Smooth muscle cell (in vitro differentiated cells): ENCODE measurements around the gene HDAC4. TPM values are rescaled to one million over a fixed set of nuclear protein-coding genes. Genes with fewer than 3 reads are reported as not detected.

Experiments used
- DNase-seq: peaks from one replicate; lab custom pipeline; 2025; ENCODE audit not compliant: unreplicated experiment; lab: John Stamatoyannopoulos, UW
- H2AFZ ChIP-seq: fragments of 200-600 bp; sonication (generic); 2 replicates; pipeline ENCODE4 v1.6.0; 2016; ENCODE audit warnings: antibody characterized with exemption, low read depth, mild to moderate bottlenecking
- H3F3A ChIP-seq: fragments of 200-600 bp; sonication (generic); 2 replicates; pipeline ENCODE4 v1.6.0; 2017; ENCODE audit warnings: antibody characterized with exemption, low read depth
- H3K27ac ChIP-seq: fragments of 200-600 bp; sonication (generic); 2 replicates; pipeline ENCODE4 v1.5.1; 2016; ENCODE audit warnings: low read depth, mild to moderate bottlenecking
- H3K27me3 ChIP-seq: fragments of 200-600 bp; sonication (generic); 2 replicates; pipeline ENCODE4 v1.6.1; 2016; ENCODE audit warnings: low read depth, mild to moderate bottlenecking
- H3K36me3 ChIP-seq: fragments of 200-600 bp; sonication (generic); 2 replicates; pipeline ENCODE4 v1.5.1; 2016; ENCODE audit warnings: low read depth
- H3K4me1 ChIP-seq: fragments of 200-600 bp; sonication (generic); 2 replicates; pipeline ENCODE4 v1.5.1; 2016; ENCODE audit warnings: low read depth
- H3K4me2 ChIP-seq: fragments of 200-600 bp; sonication (generic); 2 replicates; pipeline ENCODE4 v1.6.0; 2016; ENCODE audit warnings: mild to moderate bottlenecking
- H3K4me3 ChIP-seq: fragments of 200-600 bp; sonication (generic); 2 replicates; pipeline ENCODE4 v1.5.1; 2016; ENCODE audit warnings: mild to moderate bottlenecking
- H3K79me2 ChIP-seq: fragments of 200-600 bp; sonication (generic); 2 replicates; pipeline ENCODE4 v1.6.0; 2016; ENCODE audit warnings: low read depth, mild to moderate bottlenecking
- H3K9ac ChIP-seq: fragments of 200-600 bp; sonication (generic); 2 replicates; pipeline ENCODE4 v1.6.0; 2016; ENCODE audit warnings: low read depth
- H3K9me3 ChIP-seq: fragments of 200-600 bp; sonication (generic); replicated peaks from 2 replicates; pipeline ENCODE4 v1.5.1; 2016; ENCODE audit warnings: low read depth
- H4K20me1 ChIP-seq: fragments of 200-600 bp; sonication (generic); 2 replicates; pipeline ENCODE4 v1.6.0; 2016; ENCODE audit warnings: low read depth
- CTCF ChIP-seq: fragments of 200-600 bp; sonication (generic); IDR thresholded peaks from 2 replicates; pipeline ENCODE4 v1.5.1; 2017; ENCODE audit warnings: borderline replicate concordance, mild to moderate bottlenecking, antibody characterized with exemption; ENCODE audit not compliant: insufficient read depth, poor library complexity, severe bottlenecking
- WGBS: methylation state at CpG from one replicate; pipeline ENCODE4 v1.1.7; 2016; ENCODE audit warnings: low lambda C conversion rate; 5-methylcytosine and 5-hydroxymethylcytosine counted together
- polyA plus RNA-seq: library from polyadenylated mRNA; unstranded; fragments of >200 nt; fragmentation: Nextera tagmentation; extraction: Ambion mirVana; gene quantifications from 2 replicates; pipeline ENCODE4 v1.2.1, GENCODE V29; 2016
- total RNA-seq: library from RNA; depleted of rRNA; stranded (reverse); fragments of >200 nt; gene quantifications from 2 replicates; pipeline ENCODE4 v1.2.3, GENCODE V29; 2014

The HDAC4 gene
- total and polyA plus RNA-seq, 2 experiments from 2014 or later: 6.2 to 35.7 TPM

- no peak overlapping the region for H3K4me2 ChIP-seq
- peaks cover 5% of the 10 kb centered on the region for H3K27me3 ChIP-seq
- no peak for TF ChIP-seq CTCF
- no peak overlapping the region for H2AFZ ChIP-seq
- WGBS: 81% methylated on average over 4 of the region's 4 CpGs
- no peak for DNase-seq
- no peaks in the 10 kb centered on the region for H3K79me2 ChIP-seq
- H3K9ac ChIP-seq: no peak overlapping the region
- H3K9me3 ChIP-seq: no peaks in the 10 kb centered on the region
- H3K36me3 ChIP-seq: no peaks in the 10 kb centered on the region
- H3K4me1 ChIP-seq: no peaks in the 10 kb centered on the region
- H4K20me1 ChIP-seq: no peaks in the 10 kb centered on the region
- no peak overlapping the region for H3K27ac ChIP-seq
- H3F3A ChIP-seq: no peaks in the 10 kb centered on the region
- H3K4me3 ChIP-seq: no peak overlapping the region
These were observed 395.2 kb downstream of the HDAC4 start for GRCh38 chr2:239005586-239005985.

GRCh38 chr2:239004274-239005015 is 396.4 kb downstream of the HDAC4 start:
- no peaks in the 10 kb centered on the region for H3K36me3 ChIP-seq
- no peak for TF ChIP-seq CTCF
- no peaks in the 10 kb centered on the region for H3K9me3 ChIP-seq
- H3K9ac ChIP-seq: no peak overlapping the region
- H3K79me2 ChIP-seq: no peaks in the 10 kb centered on the region
- no peaks in the 10 kb centered on the region for H4K20me1 ChIP-seq
- no peak overlapping the region for H3K4me3 ChIP-seq
- peaks cover 5% of the 10 kb centered on the region for H3K27me3 ChIP-seq
- no peak overlapping the region for H3K27ac ChIP-seq
- no peaks in the 10 kb centered on the region for H3F3A ChIP-seq
- no peak overlapping the region for H2AFZ ChIP-seq
- no peak for DNase-seq
- no peak overlapping the region for H3K4me2 ChIP-seq
- WGBS: 89% methylated on average over 19 of the region's 19 CpGs
- H3K4me1 ChIP-seq: no peaks in the 10 kb centered on the region

GRCh38 chr2:239003624-239004273 is 397.1 kb downstream of the HDAC4 start:
- Histone ChIP-seq H3K27ac (no peak overlapping the region), H3K4me2 (no peak overlapping the region), H3K27me3 (peaks cover 5% of the 10 kb centered on the region), H2AFZ (no peak overlapping the region), H3F3A (no peaks in the 10 kb centered on the region), H3K4me3 (no peak overlapping the region), H3K9me3 (no peaks in the 10 kb centered on the region), H3K4me1 (no peaks in the 10 kb centered on the region), H3K36me3 (no peaks in the 10 kb centered on the region), H3K79me2 (no peaks in the 10 kb centered on the region), H3K9ac (no peak overlapping the region), H4K20me1 (no peaks in the 10 kb centered on the region)
- no peak for TF ChIP-seq CTCF
- 93% methylated on average over 25 of the region's 25 CpGs for WGBS
- no peak for DNase-seq
